Calu3 (cell line): ENCODE data around the gene HOXA10. TPM values are rescaled to one million over a fixed set of nuclear protein-coding genes. Genes with fewer than 3 reads are reported as not detected.

ENCODE experiments used
- BruUV-seq: library from RNA; stranded (reverse); fragments of 400-500 nt; replicated peaks from 2 replicates; lab custom pipeline; 2021; lab: Mats Ljungman, UMichigan
- CTCF ChIA-PET: fragments of 300-600 bp; sonication (Branson Sonifier 250); formaldehyde crosslinking; loops from one replicate; lab custom pipeline; 2022; ENCODE audit warnings: antibody characterized with exemption; lab: Charles Lee
- DNase-seq: peaks from one replicate; pipeline ENCODE4 v3.0.0; 2022
- H3K27ac Mint-ChIP-seq: one replicate; pipeline ENCODE4 v1.8.0; 2022; ENCODE audit warnings: mixed read lengths; ENCODE audit not compliant: unreplicated experiment
- H3K27me3 Mint-ChIP-seq: one replicate; pipeline ENCODE4 v1.8.0; 2022; ENCODE audit warnings: mixed read lengths; ENCODE audit not compliant: unreplicated experiment
- H3K36me3 Mint-ChIP-seq: one replicate; pipeline ENCODE4 v1.8.0; 2022; ENCODE audit warnings: mild to moderate bottlenecking, moderate library complexity, mixed read lengths; ENCODE audit not compliant: insufficient read depth, unreplicated experiment
- H3K4me1 Mint-ChIP-seq: one replicate; pipeline ENCODE4 v1.8.0; 2022; ENCODE audit warnings: mild to moderate bottlenecking, low read depth, mixed read lengths; ENCODE audit not compliant: unreplicated experiment
- H3K4me3 Mint-ChIP-seq: one replicate; pipeline ENCODE4 v1.8.0; 2022; ENCODE audit warnings: mild to moderate bottlenecking, low read depth, moderate library complexity, mixed read lengths; ENCODE audit not compliant: unreplicated experiment
- H3K9me3 Mint-ChIP-seq: one replicate; pipeline ENCODE4 v1.8.0; 2022; ENCODE audit warnings: low read depth, mixed read lengths; ENCODE audit not compliant: unreplicated experiment
- CTCF ChIP-seq: fragments of 200-600 bp; IDR thresholded peaks from one replicate; pipeline ENCODE4 v1.8.0; 2022; ENCODE audit warnings: antibody characterized with exemption; ENCODE audit not compliant: unreplicated experiment
- intact Hi-C: fragments of 100-400 bp; cut with micrococcal nuclease; formaldehyde crosslinking; loops from one replicate; pipeline ENCODE4 v1.10.0; 2022; ENCODE audit not compliant: unreplicated experiment
- total RNA-seq: library from RNA; stranded (reverse); gene quantifications from 2 replicates; pipeline ENCODE4 v1.2.3, GENCODE V29; 2022

Gene HOXA10
- total RNA-seq, 1 experiment from 2014 or later, result 11.8 TPM

- BruUV-seq, result no TSS peak
- Mint-ChIP-seq H3K36me3 (peaks cover 28% of the 10 kb centered on the region), H3K4me1 (peaks cover 28% of the 10 kb centered on the region), H3K27me3 (no peaks in the 10 kb centered on the region), H3K4me3 (no peak overlapping the region), H3K9me3 (no peaks in the 10 kb centered on the region), H3K27ac (no peak overlapping the region)
- no peak for TF ChIP-seq CTCF
- CTCF ChIA-PET, result no interaction called here
- no peak for DNase-seq
- intact Hi-C loops, result no loop called here
Measured at GRCh38 chr7:27175626-27176523, 1.8 kb upstream of the HOXA10 start.

GRCh38 chr7:27174874-27175625 is 930 bp upstream of the HOXA10 start:
- no TSS peak for BruUV-seq
- H3K4me1 Mint-ChIP-seq, result peaks cover 35% of the 10 kb centered on the region
- peak overlapping the region; percentile 72 for H3K4me3 Mint-ChIP-seq

GRCh38 chr7:27173511-27173955 is 587 bp downstream of the HOXA10 start:
- H3K36me3 Mint-ChIP-seq, result peaks cover 44% of the 10 kb centered on the region
- peaks cover 34% of the 10 kb centered on the region for H3K4me1 Mint-ChIP-seq
- DNase-seq, result peak; percentile 73
- no peak for TF ChIP-seq CTCF
- peak overlapping the region; percentile 72 for H3K4me3 Mint-ChIP-seq
- BruUV-seq, result no TSS peak
- intact Hi-C loops, result no loop called here
- H3K9me3 Mint-ChIP-seq, result no peaks in the 10 kb centered on the region
- no peak overlapping the region for H3K27ac Mint-ChIP-seq
- no peaks in the 10 kb centered on the region for H3K27me3 Mint-ChIP-seq
- CTCF ChIA-PET, result interaction anchor here (0.7 to 2.1 kb wide), 2 partner anchors 23 to 616 kb away, joined by 3 to 8 read pairs; no protein-coding TSS in a partner anchor

More at GRCh38 chr7:27174874-27175625, 930 bp upstream of the HOXA10 start:
- TF ChIP-seq CTCF, result no peak
- DNase-seq, result no peak
- intact Hi-C loops, result no loop called here
- Mint-ChIP-seq H3K9me3 (no peaks in the 10 kb centered on the region), H3K27ac (peak overlapping the region; percentile 3), H3K27me3 (no peaks in the 10 kb centered on the region), H3K36me3 (peaks cover 31% of the 10 kb centered on the region)
- CTCF ChIA-PET, result no interaction called here

- peak overlapping the region; percentile 22 for H3K27ac Mint-ChIP-seq
- no peaks in the 10 kb centered on the region for H3K9me3 Mint-ChIP-seq
- intact Hi-C loops, result no loop called here
- H3K4me3 Mint-ChIP-seq, result peak overlapping the region; percentile 72
- H3K4me1 Mint-ChIP-seq, result peaks cover 37% of the 10 kb centered on the region
- H3K36me3 Mint-ChIP-seq, result peaks cover 44% of the 10 kb centered on the region
- no peak for TF ChIP-seq CTCF
- CTCF ChIA-PET, result interaction anchor here (2.1 kb wide), 1 partner anchor 22 kb away, joined by 8 read pairs; no protein-coding TSS in a partner anchor
- no TSS peak for BruUV-seq
- no peaks in the 10 kb centered on the region for H3K27me3 Mint-ChIP-seq
- DNase-seq, result peak; percentile 52
Measured at GRCh38 chr7:27172823-27173510, 1.2 kb downstream of the HOXA10 start.
